Memory B cell (primary cell): Measurements from ENCODE around the gene COX15.

Source experiments
- ATAC-seq: fragments of 150-1000 bp; cut with Tn5 transposase; 2 replicates; pipeline ENCODE4 v1.10.0; 2021; ENCODE audit warnings: low read depth, mild to moderate bottlenecking, moderate library complexity
- DNase-seq, 2 donors: peaks; one replicate each; pipeline ENCODE4 v3.0.0; 2022; ENCODE audit warnings: low spot score in 2 of 2
- H3K27ac Mint-ChIP-seq: one replicate; pipeline ENCODE4 v1.8.0; 2022; ENCODE audit warnings: mild to moderate bottlenecking, moderate library complexity, mixed read lengths
- H3K27me3 Mint-ChIP-seq: one replicate; pipeline ENCODE4 v1.8.0; 2022; ENCODE audit warnings: mixed read lengths
- H3K36me3 Mint-ChIP-seq: one replicate; pipeline ENCODE4 v1.8.0; 2022; ENCODE audit warnings: mild to moderate bottlenecking, mixed read lengths
- H3K4me1 Mint-ChIP-seq: one replicate; pipeline ENCODE4 v1.8.0; 2022; ENCODE audit warnings: mixed read lengths
- H3K4me3 Mint-ChIP-seq: one replicate; pipeline ENCODE4 v1.8.0; 2022; ENCODE audit warnings: mild to moderate bottlenecking, moderate library complexity, mixed read lengths
- H3K9me3 Mint-ChIP-seq: one replicate; pipeline ENCODE4 v1.8.0; 2022; ENCODE audit warnings: mixed read lengths

The COX15 gene

GRCh38 chr10:99720387-99720786, 11.5 kb downstream of the COX15 start:
- Mint-ChIP-seq H3K4me3 (no peak overlapping the region), H3K36me3 (peaks cover 36% of the 10 kb centered on the region), H3K4me1 (no peaks in the 10 kb centered on the region), H3K9me3 (no peaks in the 10 kb centered on the region), H3K27me3 (no peaks in the 10 kb centered on the region), H3K27ac (no peak overlapping the region)
- ATAC-seq = no peak
- DNase-seq = no peak

- peaks cover 24% of the 10 kb centered on the region for H3K36me3 Mint-ChIP-seq
These were observed 17.5 kb downstream of the COX15 start for GRCh38 chr10:99714446-99714845.

GRCh38 chr10:99711129-99711719, 20.7 kb downstream of the COX15 start:
- DNase-seq (peak; percentile 13 to 33), ATAC-seq (peak; percentile 74)
- H3K27me3 Mint-ChIP-seq = no peaks in the 10 kb centered on the region
- no peak overlapping the region for H3K4me3 Mint-ChIP-seq
- peaks cover 4% of the 10 kb centered on the region for H3K4me1 Mint-ChIP-seq
- H3K9me3 Mint-ChIP-seq = no peaks in the 10 kb centered on the region
- H3K36me3 Mint-ChIP-seq = peaks cover 18% of the 10 kb centered on the region
- no peak overlapping the region for H3K27ac Mint-ChIP-seq

More at GRCh38 chr10:99714446-99714845, 17.5 kb downstream of the COX15 start:
- H3K27me3 Mint-ChIP-seq = no peaks in the 10 kb centered on the region
- DNase-seq (no peak), ATAC-seq (no peak)
- H3K27ac Mint-ChIP-seq = no peak overlapping the region
- H3K9me3 Mint-ChIP-seq = no peaks in the 10 kb centered on the region
- H3K4me3 Mint-ChIP-seq = no peak overlapping the region
- peaks cover 4% of the 10 kb centered on the region for H3K4me1 Mint-ChIP-seq

- Mint-ChIP-seq H3K4me1 (peaks cover 4% of the 10 kb centered on the region), H3K27ac (no peak overlapping the region), H3K9me3 (no peaks in the 10 kb centered on the region), H3K4me3 (no peak overlapping the region), H3K36me3 (peaks cover 16% of the 10 kb centered on the region), H3K27me3 (no peaks in the 10 kb centered on the region)
- ATAC-seq (no peak), DNase-seq (no peak)
These were observed 22.3 kb downstream of the COX15 start for GRCh38 chr10:99709480-99710229.

DNA sequence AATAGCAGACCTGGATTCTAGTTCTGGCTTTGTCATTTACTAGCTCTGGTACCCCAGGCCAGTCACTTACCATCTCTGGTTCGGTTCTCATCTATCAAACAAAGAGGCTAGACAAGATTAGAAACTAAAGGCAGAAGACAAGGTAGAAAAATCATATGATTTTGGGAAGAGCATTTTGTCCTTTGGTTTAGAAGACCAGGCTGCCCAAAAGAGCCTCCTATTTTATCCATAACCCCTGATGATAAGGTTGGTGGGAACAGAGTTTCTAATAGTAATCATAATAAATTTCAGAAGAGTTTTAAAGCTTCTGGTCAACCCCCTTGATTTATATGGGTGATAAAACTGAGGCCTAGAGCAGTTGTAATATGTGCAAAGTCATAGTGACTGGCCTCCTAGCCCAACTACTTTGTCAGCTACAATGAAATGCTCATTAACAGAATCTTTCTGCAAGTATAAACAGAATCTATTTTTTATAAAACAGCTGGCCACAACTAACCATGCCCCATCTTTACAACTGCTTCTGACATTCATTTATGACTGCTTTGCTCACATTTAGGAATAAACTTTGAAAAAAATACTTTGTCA, 23.4 kb downstream of the COX15 start:
- no peaks in the 10 kb centered on the region for H3K9me3 Mint-ChIP-seq
- peaks cover 17% of the 10 kb centered on the region for H3K36me3 Mint-ChIP-seq
- no peak for ATAC-seq
- no peak overlapping the region for H3K27ac Mint-ChIP-seq
- no peak overlapping the region for H3K4me3 Mint-ChIP-seq
- H3K27me3 Mint-ChIP-seq = no peaks in the 10 kb centered on the region
- DNase-seq = no peak
- H3K4me1 Mint-ChIP-seq = peaks cover 4% of the 10 kb centered on the region

- DNase-seq (no peak), ATAC-seq (no peak)
- Mint-ChIP-seq H3K4me3 (no peak overlapping the region), H3K27me3 (no peaks in the 10 kb centered on the region), H3K36me3 (peaks cover 35% of the 10 kb centered on the region), H3K4me1 (no peaks in the 10 kb centered on the region), H3K27ac (peak overlapping the region; percentile 54), H3K9me3 (no peaks in the 10 kb centered on the region)
These were observed 31.3 kb downstream of the COX15 start for GRCh38 chr10:99700649-99701048.

DNA sequence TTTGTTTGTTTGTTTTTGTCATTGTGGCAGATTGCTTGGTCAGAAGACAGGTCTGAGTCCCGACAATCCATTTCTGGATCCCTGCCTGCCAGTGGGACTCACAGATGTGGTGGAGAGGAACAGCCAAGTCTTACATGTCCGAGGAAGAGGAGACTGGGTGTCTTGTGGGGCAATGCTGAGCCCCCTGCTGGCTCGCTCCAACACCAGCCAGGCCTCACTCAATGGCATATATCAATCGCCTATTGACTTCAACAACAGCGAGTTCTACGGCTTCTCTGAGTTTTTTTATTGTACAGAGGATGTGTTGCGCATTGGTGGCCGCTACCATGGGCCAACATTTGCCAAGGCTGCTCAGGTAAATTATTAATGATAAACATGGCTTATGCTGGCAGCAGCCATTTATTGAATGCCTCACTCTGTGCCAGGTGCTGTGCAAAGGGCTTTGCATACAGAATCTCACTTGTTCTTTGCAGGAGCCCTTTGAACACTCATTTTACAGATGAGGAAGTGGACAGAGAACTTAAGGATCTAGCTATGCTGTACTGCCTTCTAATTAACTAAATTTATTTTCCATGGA, 33.3 kb downstream of the COX15 start:
- Mint-ChIP-seq H3K9me3 (no peaks in the 10 kb centered on the region), H3K36me3 (peaks cover 33% of the 10 kb centered on the region), H3K4me3 (no peak overlapping the region), H3K27ac (no peak overlapping the region), H3K27me3 (no peaks in the 10 kb centered on the region), H3K4me1 (no peaks in the 10 kb centered on the region)
- ATAC-seq (no peak), DNase-seq (no peak)

- Mint-ChIP-seq H3K27ac (no peak overlapping the region), H3K4me1 (no peaks in the 10 kb centered on the region), H3K4me3 (no peak overlapping the region), H3K9me3 (no peaks in the 10 kb centered on the region), H3K36me3 (peaks cover 36% of the 10 kb centered on the region), H3K27me3 (no peaks in the 10 kb centered on the region)
- DNase-seq = no peak
- ATAC-seq = no peak
These were observed 36.2 kb downstream of the COX15 start for GRCh38 chr10:99695761-99696160.

DNA sequence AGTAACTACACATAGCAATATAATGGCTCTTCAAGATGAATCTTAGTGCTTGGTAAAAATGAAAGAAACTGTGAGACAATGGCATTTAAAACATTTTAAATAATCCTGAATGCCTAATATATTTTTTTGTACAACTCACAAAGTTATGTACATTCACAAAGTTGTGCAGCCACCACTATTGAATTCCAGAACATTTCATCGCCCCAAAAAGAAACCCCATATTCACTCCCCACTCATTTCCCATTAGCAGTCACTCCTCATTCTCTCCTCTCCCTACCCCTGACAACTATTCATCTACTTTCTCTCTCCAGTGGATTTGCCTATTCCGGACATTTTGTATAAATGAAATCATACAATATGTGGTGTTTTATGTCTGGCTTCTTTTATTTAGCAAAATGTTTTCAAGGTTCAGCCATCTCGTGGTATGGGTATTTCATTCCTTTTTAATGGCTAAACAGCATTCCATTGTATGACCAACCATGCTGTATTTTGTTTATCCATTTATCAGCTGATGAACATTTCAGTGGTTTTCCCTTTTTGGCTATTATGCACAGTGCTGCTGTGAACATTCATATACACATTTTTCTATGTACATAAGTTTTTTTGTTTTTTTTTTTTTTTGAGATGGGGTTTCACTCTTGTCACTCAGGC, 37.9 kb downstream of the COX15 start:
- Mint-ChIP-seq H3K27ac (no peak overlapping the region), H3K4me3 (no peak overlapping the region), H3K9me3 (no peaks in the 10 kb centered on the region), H3K27me3 (no peaks in the 10 kb centered on the region), H3K36me3 (peaks cover 28% of the 10 kb centered on the region), H3K4me1 (no peaks in the 10 kb centered on the region)
- ATAC-seq (no peak), DNase-seq (no peak)

DNA sequence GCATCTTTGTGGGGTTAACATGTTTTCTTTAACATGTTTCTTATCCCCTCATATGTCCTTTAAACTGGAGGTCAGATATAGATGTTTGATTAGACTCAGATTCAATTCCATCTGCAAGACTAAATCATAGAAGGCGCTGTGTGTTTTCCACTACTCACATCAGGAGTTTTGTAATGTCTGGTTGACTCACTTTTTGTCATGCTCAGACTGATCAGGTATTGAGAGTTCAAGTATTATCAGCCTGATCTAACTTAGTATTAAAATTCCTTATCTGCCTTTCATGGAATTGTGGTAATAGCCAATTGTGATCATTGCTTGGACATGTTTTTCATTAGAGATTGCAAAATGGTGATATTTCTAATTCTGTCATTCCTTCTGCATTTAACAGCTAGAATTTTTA, 42.5 kb downstream of the COX15 start:
- Mint-ChIP-seq H3K27me3 (no peaks in the 10 kb centered on the region), H3K36me3 (peaks cover 14% of the 10 kb centered on the region), H3K4me1 (peaks cover 9% of the 10 kb centered on the region), H3K4me3 (no peak overlapping the region), H3K27ac (no peak overlapping the region), H3K9me3 (no peaks in the 10 kb centered on the region)
- no peak for DNase-seq
- no peak for ATAC-seq

GRCh38 chr10:99685597-99685967, 46.3 kb downstream of the COX15 start:
- no peak overlapping the region for H3K4me3 Mint-ChIP-seq
- peaks cover 9% of the 10 kb centered on the region for H3K4me1 Mint-ChIP-seq
- no peak for DNase-seq
- H3K9me3 Mint-ChIP-seq = no peaks in the 10 kb centered on the region
- no peaks in the 10 kb centered on the region for H3K27me3 Mint-ChIP-seq
- peak; percentile 73 for ATAC-seq
- peaks cover 4% of the 10 kb centered on the region for H3K36me3 Mint-ChIP-seq
- H3K27ac Mint-ChIP-seq = peak overlapping the region; percentile 31

DNA sequence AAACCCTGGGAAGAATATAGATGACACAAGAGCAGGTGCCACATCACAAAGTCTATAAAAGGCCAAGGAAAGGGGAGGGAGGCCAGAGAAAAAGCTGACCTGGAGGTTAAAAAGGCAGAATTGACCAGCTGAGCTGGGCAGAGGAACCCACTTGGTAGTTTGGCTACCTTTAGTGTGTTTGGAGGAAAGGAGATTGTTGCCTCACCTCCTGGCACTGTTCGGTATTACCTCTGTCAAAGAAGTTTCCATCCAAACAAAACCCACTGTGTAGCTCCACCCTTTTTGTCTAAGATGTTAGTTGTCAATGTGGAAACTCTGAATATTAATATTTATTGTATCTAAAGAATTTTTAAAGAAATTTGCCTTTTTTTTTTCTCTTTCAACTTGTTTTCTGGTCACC, 49.2 kb downstream of the COX15 start:
- ATAC-seq (peak; percentile 54), DNase-seq (no peak)
- Mint-ChIP-seq H3K4me1 (peaks cover 9% of the 10 kb centered on the region), H3K27ac (no peak overlapping the region), H3K36me3 (peaks cover 10% of the 10 kb centered on the region), H3K27me3 (no peaks in the 10 kb centered on the region), H3K4me3 (no peak overlapping the region), H3K9me3 (no peaks in the 10 kb centered on the region)
